Fibroblast of lung (primary cell): ENCODE results near the gene CCDC106.

ENCODE experiments used
- CTCF ChIP-seq, 2 donors: IDR thresholded peaks in 1 of 2; conservative IDR thresholded peaks in 1 of 2; 1 replicate in 1 of 2; 2 replicates in 1 of 2; pipeline ENCODE4 v1.5.1; 2011 to 2012; ENCODE audit warnings: low read length in 2 of 2, control low read depth in 1 of 2, inconsistent platforms in 1 of 2, low read depth in 1 of 2, mild to moderate bottlenecking in 1 of 2
- EZH2 ChIP-seq: IDR thresholded peaks from 2 replicates; pipeline ENCODE4 v1.5.1; 2012; ENCODE audit warnings: low read length, control low read depth, mild to moderate bottlenecking; ENCODE audit errors: missing control alignments

GRCh38 chr19:55606471-55606787, 41.6 kb upstream of the CCDC106 start:
- TF ChIP-seq EZH2 (no peak), CTCF (conservative IDR thresholded peaks at IDR 0.05 in 1 of 2, IDR thresholded peaks at IDR 0.05 in 1 of 2; ENCODE audit: low read depth in 1 of 2, low read length in 2 of 2) (no peak)
